HG02623 (cell line): Measurements from ENCODE around the gene SEPHS1.
"Not testable (repeated sequence)": the region's sequence is repeated elsewhere in the genome, so short reads cannot be mapped to it uniquely, and the experiment has no call there.

Experiments used
- ATAC-seq: cut with Tn5 transposase; IDR thresholded peaks from one replicate; pipeline ENCODE4 v1.9.1; 2021; ENCODE audit warnings: moderate library complexity; ENCODE audit not compliant: unreplicated experiment

The SEPHS1 gene

DNA sequence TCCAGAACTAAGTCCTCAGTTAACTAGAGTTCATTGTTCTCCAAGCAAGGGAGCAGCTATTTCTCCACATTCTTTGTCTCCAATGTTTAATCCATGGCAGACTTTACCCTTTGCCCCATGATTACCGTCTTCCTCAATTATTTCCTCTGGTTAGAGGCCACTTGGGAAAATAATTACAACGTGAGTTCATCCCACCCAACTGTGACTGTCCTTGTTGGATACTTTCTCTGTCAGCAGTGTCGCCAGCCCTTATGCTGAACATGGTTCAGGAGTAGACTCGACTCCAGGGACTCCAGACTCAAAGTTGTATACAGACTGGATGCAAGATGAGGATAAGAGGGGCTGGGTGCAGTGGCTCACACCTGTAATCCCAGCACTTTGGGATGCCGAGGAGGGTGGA lies 17.1 kb upstream of the SEPHS1 start:
- ATAC-seq = no peak

DNA sequence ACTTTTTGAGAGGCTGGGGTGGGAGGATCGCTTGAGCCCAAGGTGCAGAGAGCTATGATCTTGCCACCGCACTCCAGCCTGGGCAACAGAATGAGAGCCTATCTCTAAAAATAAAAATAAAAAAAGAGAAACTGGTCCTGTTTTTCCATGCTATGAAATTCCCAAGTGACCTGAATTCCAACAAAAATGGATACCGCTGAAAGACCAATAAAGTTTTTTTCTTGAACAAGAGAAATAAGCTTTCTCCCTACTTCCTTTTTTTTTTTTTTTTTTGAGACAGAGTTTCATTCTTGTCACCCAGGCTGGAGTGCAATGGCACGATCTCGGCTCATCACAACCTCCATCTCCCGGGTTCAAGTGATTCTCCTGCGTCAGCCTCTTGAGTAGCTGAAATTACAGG lies 12.5 kb upstream of the SEPHS1 start:
- ATAC-seq = no peak

DNA sequence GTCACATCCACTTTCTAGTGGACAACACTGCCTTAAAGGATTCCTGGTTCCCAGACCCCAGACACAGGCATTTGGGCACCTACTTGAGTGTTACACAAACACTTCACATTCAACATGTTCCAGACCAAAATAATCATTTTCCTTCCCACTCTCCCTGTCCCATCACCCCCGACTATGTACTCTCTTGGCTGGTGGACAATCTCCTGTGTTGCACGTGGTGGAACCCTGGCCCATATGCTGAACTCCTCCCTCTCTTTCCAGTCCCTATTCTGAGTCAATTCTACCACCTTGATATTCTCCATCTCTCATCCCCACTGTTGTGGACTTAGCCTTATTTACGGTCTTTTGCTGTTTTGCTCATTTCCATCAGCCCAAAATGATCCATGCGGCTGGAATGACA lies 8.3 kb upstream of the SEPHS1 start:
- ATAC-seq = no peak

DNA sequence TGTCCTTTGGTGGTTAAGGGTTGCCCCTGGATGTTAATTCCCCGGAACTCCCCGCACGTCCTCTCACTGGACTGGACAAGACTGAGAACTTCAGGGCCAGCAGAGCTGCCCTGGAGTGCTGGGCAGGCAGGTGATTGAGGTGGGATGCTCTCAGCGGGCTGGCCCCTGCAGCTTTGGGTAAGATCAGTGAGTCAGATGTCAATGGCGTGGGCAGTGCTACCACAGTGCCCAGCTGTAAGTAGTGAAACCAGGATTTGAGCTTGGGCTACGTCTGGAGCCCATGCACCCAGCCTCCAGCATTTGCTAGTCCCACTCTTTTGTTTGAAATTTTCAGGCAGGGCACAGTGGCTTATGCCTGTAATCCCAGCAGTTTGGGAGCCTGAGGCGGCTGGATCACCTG lies 6.7 kb upstream of the SEPHS1 start:
- ATAC-seq = no peak

DNA sequence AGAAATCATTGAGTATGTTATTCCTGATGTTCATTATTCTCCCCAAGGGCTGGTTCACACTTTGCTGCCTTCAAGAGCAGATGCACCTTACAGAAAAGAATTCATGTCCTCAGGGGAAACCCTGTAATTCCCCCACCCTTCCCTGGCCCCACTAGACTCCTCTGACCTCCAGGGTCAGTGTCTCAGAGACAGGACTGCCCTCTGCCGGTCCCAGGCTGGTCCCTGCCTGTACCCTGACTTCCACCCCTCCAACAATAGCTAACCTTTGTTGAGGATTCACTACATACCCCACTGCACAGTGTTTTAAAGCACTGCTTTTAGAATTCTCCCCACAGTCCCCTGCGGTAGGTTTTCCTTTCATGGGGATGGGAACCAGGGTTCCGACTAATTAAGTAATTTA lies 4.4 kb upstream of the SEPHS1 start:
- ATAC-seq = no peak

DNA sequence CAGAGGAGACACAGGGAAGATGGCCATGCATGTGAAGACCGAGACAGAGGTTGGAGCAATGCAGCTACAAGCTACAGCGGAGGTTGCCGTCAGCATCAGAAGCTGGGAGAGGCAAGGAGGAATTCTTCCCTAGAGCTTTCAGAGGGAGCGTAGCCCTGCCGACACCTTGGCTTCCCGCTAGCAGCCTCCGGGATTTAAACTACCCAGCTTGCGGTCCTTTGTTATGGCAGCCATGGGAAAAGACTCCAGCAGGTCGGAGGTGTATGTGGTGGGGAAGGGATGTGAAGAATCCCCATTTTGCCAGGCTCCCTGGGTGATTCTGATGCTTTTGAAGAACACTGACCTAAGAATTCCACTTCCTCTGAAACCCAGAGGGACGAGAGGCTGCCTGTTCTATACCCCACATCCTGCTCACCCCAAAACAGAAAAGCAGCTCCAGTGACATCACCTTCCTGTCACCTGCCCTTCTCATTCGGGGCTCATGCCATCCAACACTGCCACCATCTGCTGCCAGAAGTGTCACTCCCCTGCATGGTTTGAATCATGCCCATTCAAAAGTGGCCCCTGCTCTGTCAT lies 3.3 kb upstream of the SEPHS1 start:
- no peak for ATAC-seq

DNA sequence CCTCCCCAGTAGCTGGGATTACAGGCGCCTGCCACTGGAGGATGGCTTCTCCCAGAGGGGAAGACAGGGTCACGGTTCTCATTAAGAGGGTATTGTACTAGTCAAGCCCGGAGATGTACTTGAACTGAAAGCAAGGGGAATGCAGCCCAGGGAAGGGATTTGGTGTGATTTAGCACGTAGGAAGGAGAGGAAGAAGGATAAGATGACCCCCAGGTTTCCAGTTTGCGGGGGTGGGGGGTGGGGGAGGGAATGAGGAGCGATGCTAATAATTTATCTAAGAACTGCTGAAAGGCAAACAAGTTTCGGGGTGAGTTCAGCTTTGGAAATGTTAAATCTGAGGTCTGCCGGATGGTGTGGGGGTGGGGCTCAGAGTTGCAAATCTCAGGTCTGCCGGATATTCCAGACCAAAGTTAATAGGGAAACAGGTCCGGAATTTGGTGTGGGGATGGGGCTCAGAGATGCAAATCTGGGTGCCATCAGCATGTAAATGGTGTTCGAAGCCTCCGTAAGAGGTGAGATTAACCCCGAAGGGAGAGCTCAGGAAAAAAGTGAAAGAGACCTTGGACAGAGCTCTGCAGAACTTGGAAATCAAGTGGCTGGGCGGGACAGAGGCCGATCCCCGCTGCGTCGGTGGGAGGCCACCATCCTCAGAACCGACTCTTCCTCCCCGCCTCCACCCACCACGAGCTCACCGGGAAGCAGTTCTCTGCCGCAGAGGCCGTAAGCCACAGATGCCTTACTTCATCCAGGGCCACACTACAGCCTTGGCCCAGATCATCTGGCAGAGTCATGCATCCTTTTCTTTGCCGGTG lies 1.6 kb upstream of the SEPHS1 start:
- no peak for ATAC-seq

DNA sequence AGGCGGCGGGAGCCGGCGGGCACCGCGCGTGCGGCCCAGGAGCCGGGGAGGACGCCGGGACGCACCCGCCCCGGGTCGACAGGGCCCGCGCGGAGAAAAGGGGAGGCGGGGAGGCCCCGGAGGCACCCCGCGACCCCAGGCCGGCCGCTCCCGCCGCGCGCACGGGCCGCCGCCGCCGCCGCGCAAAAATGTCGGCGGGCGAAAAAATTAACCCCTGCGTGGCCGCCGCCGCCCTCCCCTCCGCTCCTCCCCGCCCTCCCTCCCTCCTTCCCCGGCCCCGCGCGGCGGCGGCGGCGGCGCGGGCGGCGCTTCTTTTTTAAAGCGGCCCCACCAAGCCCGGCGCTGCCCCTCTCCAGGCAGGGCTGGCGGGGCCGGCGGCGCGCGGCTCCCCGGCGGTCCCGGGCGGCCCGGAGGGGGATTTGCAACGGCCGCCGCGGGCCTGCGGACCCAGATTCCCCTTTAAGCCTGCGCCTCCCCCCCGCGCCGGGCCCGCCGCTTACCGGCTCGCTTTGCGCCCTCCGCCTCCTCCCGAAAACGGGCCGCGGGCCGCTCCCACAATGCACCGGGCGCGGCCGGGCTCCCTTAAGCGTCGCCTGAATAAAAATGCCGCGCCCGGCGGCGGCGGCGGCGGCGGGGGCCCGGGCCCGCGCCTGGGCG lies 465 bp downstream of the SEPHS1 start:
- peak; percentile 56 for ATAC-seq

DNA sequence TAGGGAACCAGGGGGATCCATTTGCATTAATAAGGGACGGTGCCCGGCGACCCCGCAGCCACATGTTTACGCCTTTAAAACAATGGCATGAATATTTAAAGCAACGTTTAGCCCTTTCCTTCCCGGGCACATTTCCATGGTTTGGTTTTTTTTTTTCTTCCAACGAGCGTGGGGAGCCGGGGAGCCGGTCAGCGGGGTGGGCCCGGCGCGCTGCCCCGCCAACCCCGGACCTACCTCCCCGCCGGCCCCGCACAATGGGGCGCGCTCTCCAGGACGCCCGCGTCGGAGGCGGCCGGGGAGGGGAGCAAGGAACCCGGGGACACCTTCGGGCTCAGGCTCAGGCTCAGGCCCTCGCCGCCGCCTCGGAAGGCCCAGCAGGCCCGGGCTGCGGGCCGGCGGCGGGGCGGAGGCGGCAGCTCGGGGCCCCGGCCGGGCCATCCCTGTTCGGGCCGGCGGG lies 1.0 kb downstream of the SEPHS1 start:
- ATAC-seq = peak; percentile 25

DNA sequence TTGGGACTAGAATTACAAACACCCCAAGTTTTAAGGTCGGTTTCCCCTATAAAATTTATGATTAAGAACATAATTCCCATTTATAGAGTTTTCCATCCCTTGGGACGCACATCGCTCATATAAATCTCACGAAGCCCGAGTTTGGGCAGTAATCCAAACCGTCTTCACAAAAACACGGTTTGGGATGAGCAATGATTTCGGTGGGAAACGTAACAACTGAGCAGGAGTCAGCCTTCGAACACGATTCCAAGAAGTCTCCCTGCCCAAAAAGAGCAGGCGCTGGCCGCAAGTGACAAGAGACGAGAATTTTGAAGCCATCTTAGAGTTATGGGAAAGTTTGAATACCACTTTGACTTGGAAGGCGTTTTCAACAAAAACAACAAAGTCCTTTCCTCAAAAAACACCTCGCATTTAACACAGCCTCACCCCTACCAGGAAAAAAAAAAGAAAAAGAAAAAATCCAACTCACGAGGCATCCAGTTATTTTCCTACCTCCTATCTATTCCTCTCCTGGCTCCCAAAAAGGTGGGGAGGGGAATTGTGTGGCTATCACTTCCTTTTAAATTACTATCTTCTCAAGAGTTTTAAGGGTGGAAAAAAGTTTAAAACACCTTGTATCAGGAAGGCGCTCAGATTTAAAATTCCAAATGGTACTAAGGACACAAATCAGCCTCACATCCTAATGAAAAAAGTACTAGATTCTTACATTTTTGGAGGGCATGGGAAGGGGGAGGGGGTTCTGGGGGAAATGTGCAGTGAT lies 1.6 kb downstream of the SEPHS1 start:
- ATAC-seq = no peak

DNA sequence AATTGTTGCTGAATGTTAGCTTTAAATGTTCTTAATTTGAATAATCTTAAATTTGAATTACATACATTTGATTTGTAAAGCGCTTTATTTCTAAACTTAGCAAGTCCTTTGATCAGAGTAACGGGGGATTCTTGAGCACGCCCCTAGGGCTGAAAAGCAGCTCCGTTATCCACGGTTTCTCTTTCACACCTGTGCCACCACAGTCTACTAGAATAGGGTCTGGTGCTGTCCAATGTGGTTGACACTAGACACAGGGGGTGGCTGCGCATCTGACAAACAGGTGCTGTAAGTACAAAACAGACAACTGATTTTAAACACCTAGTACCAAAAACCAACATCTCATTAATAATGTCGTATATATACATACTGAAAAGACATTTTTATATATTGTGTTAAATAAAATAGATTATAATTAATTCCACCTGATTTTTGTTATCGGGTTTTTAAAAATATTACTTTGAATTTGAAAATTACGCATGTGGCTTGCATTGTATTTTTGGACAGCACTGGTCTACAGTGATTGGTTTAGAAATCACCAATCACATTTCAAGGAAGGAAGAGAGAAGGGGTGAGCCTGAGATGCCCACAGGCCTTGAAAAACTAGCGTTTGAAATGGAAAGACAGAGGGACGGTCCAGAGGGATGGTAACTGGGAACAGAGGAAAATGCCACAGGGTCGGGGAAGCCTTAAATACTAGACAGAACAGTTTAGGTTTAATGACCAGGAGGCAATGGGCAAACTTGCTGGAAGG lies 7.3 kb downstream of the SEPHS1 start:
- ATAC-seq = peak; percentile 91

DNA sequence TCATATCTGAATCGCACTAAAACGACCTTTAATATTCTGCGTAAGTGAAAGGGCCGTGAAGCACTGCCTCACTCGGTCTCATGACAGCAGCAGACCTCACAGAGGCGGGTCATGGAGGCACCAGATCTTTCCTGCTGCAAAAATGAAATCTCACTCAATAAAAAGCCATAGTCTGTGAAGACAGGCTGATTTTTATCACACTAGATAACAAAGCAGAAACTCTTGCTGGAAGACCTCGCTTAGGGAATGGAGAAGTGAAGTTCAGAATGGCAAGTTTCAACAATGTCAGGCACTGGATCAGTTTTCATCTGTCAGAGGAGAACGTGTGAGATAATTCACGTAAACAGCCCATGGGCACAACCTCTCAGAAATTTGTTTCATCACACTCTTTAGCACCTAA lies 8.0 kb downstream of the SEPHS1 start:
- ATAC-seq = no peak

DNA sequence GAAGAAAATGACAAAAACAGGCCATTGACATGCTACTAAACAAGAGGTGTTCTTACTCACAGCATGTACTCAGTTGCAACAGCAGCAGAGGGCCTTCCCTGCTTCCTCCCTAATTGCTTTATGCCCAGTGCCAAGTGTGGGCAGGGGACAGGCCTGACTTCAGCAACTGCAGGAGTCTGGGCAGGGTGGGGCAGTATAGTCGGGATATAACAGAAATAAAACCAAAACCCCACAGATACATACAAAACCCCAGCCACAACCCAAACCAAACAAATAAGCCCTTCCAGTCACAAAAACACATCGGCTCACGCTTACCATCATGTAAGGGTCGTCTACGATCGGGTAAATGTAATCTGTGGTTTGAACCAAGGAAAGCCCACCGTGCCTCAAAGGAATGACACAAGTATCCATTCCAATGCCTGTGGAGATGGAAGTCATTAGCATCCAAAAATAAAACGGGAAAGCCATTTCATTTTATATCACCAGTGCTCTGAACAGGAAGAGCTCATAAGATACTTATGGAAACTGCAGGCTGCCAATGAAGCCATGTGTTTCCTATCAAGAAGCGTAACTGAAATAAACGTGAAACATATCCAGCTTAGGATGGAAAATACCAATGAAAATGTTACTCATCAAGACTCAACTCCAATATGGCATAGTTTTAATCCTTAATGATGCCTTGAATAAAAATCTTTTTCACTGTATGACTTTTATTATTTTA lies 9.5 kb downstream of the SEPHS1 start:
- ATAC-seq = no peak

DNA sequence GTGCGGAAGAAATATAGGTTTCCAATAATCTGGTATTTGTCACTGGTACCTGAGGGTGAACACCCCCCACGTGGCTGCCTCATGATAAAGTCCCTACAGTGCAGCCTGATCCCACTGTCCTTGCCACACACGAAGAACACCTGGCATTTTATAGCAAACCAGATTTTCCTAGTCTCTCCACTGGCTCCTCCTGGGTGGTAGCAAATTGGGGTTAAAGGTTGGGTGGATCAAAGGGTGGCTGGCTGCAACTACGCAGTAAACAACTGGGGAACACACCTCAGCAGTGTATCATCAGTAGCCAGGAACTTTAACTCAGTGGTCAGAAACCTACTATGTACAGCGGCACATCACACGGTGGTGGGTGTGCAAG lies 10.3 kb downstream of the SEPHS1 start:
- ATAC-seq = no peak

DNA sequence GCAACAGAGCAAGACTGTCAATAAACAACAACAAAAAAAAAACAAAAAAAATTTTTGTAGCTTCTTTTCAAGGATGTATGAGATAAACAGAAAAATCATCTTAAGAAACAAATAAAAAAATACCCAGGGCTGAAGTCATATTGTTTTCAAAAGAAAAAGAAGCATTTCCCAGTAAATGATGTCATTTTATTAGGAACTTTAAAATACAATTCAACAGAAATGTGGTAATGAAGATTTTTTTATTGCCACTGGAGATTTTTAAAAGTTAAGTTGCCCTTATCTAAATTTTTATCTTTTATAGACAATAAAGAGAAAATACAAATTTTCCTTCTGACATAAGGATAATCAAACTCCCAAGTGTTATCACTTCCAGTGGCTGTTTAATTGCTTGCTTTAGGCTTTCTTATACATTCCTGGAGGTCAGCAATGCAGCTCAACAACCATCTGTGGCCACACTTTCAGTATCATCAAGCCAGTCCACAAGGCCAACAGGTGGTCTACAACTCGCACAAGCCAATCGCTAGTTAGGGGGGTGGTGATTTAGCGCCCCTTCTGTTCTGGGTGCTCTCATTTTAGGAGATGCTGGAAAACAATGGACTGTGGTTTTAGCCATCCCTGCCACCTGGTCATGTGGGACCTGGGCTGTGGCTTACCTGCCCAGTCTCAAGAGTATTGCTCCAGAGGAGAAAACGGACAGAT lies 10.8 kb downstream of the SEPHS1 start:
- ATAC-seq = no peak

DNA sequence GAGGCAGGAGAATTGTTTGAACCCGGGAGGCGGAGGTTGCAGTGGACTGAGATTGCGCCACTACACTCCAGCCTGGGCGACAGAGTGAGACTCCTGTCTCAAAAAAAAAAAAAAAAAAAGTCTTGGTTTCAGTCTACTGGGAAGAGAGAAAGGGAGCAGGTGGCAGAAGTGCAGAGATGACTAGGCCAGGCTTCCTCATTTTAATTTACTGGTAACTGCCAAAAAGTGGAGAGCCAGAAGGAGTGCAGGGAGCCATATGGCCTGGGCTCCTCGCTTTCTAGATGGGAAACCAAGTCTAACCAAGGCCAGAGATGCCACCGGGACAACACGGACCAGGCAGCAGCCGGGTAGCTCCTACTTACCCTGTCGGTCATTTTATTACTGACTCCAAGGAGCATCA lies 12.2 kb downstream of the SEPHS1 start:
- ATAC-seq = no peak

DNA sequence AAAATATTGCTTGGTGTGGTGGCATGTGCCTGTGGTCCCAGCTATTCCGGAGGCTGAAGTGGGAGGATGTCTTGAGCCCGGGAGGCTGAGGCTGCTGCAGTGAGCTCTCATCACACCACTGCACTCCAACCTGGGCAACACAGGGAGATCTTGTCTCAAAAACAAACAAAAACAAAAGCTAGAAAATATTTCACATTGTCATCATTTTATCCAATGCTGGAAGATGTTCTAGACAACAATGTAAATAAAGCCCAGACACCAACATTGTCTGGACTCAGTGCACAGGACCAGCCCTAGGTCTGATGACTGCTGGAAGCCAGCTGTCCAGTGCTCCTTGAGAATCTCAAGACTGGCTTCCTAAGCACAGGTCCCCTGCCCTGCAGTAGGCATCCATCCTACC lies 13.5 kb downstream of the SEPHS1 start:
- no peak for ATAC-seq

DNA sequence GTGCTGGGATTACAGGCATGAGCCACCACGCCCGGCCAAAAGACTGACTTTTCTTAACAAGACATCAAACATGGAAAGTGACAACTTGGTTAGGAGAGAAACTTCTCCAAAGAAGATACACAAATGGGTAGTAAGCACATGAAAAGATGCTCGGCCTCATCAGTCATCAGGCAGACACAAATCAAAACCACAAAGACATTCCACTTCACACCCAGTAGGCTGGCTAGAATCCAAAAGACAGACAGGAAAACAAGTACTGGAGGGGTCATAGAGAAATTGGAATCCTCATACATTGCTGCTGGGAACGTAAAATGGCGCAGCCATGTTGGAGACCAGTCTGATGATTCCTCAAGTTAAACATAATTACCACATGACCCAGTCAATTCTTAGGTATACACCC lies 16.4 kb downstream of the SEPHS1 start:
- ATAC-seq = no peak

DNA sequence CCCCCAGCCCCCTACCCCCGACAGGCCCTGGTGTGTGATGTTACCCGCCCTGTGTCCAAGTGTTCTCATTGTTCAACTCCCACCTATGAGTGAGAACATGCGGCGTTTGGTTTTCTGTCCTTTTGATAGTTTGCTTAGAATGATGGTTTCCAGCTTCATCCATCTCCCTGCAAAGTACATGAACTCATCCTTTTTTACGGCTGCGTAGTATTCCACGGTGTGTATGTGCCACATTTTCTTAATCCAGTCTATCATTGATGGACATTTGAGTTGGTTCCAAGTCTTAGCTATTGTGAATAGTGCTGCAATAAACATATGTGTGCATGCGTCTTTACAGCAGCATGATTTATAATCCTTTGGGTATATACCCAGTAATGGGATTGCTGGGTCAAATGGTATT lies 17.1 kb downstream of the SEPHS1 start:
- not testable (repeated sequence) for ATAC-seq

DNA sequence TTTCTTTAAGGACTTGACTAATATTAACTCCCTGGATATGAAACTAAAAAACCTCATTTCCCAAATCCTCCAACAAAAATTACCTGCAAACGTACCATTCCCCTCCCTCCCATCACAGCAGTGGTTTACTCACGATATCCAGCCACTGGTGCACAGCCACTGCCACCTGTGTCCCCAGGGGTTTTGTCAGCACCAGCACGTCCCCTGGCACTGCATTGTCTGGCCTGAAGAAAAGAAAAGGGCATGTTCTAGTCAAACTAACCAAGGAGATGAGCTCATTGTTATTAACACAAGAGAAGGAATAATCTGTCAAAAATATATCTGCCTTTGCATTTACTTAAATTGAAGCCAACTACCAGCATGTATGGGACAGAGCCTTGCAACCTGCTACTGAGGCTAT lies 18.5 kb downstream of the SEPHS1 start:
- no peak for ATAC-seq
